Measurements from ENCODE around the gene HNRNPLL. TPM values are rescaled to one million over a fixed set of nuclear protein-coding genes. Genes with fewer than 3 reads are reported as not detected.
"Not testable (repeated sequence)": the region's sequence is repeated elsewhere in the genome, so short reads cannot be mapped to it uniquely, and the experiment has no call there.

The HNRNPLL gene
- total RNA-seq, result 100 to 1,000 TPM; 104 to 119 TPM

GRCh38 chr2:38602732-38603401 is at the start of gene HNRNPLL:
Gene HNRNPLL (minus strand): TSS chr2:38602928. CDS start chr2:38602626, 302 bp downstream.
- peak; percentile 97 for DNase-seq
- H3K27ac Mint-ChIP-seq, result peak within 1 kb of the TSS; percentile 89
- H3K9me3 Mint-ChIP-seq, result no peaks in the 10 kb centered on the region
- ChIA-PET CTCF (interaction anchor here (0.6 to 11.9 kb wide), 45 partner anchors 8 to 148 kb away, joined by 3 to 117 read pairs (median 6); partner anchors contain the start of genes GALM and SRSF7), POLR2A (interaction anchor here (0.7 to 26.4 kb wide), 25 partner anchors 9 to 144 kb away, joined by 3 to 646 read pairs (median 22); partner anchors contain the start of genes GALM and SRSF7)
- peaks cover 37% of the 10 kb centered on the region for H3K36me3 Mint-ChIP-seq (ENCODE audit: low read depth)
- H3K27me3 Mint-ChIP-seq, result no peaks in the 10 kb centered on the region
- H3K4me1 Mint-ChIP-seq, result peaks cover 46% of the 10 kb centered on the region
- peak within 1 kb of the TSS; percentile 89 for H3K4me3 Mint-ChIP-seq

- ChIA-PET POLR2A (interaction anchor here (1.0 to 11.9 kb wide), 3 partner anchors 10 to 51 kb away, joined by 3 to 165 read pairs (median 106); partner anchors contain the start of genes GALM and HNRNPLL), CTCF (interaction anchor here (3.1 kb wide), 1 partner anchor 16 kb away, joined by 11 read pairs; the partner anchor contains the start of gene GALM)
- no peaks in the 10 kb centered on the region for H3K27me3 Mint-ChIP-seq
- H3K4me1 Mint-ChIP-seq, result peaks cover 78% of the 10 kb centered on the region
- DNase-seq, result no peak
- H3K27ac Mint-ChIP-seq, result peak overlapping the region; percentile 95
- H3K36me3 Mint-ChIP-seq (ENCODE audit: low read depth), result peaks cover 30% of the 10 kb centered on the region
- H3K9me3 Mint-ChIP-seq, result peaks cover 20% of the 10 kb centered on the region
- H3K4me3 Mint-ChIP-seq, result no peak overlapping the region
Observed at GRCh38 chr2:38650717-38651116, 48.0 kb upstream of the HNRNPLL start.

GRCh38 chr2:38650012-38650411 is 47.3 kb upstream of the HNRNPLL start:
- peaks cover 30% of the 10 kb centered on the region for H3K36me3 Mint-ChIP-seq (ENCODE audit: low read depth)
- peaks cover 76% of the 10 kb centered on the region for H3K4me1 Mint-ChIP-seq
- POLR2A ChIA-PET, result interaction anchor here (1.0 to 11.9 kb wide), 4 partner anchors 11 to 50 kb away, joined by 3 to 165 read pairs (median 56); partner anchors contain the start of genes GALM and HNRNPLL

DNA sequence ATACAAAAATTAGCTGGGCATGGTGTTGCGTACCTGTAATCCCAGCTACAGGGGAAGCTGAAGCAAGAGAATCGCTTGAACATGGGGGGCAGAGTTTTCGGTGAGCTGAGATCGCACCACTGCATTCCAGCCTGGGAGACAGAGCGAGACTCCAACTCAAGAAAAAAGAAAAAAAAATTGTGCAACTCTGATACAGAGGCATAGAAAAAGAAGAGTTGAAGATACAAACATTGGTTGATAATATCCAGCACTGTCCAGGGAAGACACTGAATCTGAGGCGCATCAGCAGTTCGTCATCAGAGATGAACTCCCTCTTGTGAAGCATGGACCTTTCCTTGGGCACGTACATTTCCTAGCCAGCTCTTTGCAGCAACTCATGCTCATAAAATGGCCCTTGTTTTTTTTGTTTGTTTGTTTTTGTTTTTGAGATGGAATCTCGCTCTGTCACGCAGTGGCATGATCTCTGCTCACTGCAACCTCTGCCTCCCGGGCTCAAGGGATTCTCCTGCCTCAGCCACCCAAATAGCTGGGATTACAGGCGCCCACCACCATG is 46.5 kb upstream of the HNRNPLL start:
- Mint-ChIP-seq H3K27me3 (no peaks in the 10 kb centered on the region), H3K27ac (peak overlapping the region; percentile 31), H3K36me3 (ENCODE audit: low read depth) (peaks cover 33% of the 10 kb centered on the region), H3K4me3 (no peak overlapping the region), H3K9me3 (peaks cover 20% of the 10 kb centered on the region), H3K4me1 (peaks cover 75% of the 10 kb centered on the region)
- POLR2A ChIA-PET, result interaction anchor here (1.2 to 11.9 kb wide), 4 partner anchors 16 to 48 kb away, joined by 3 to 106 read pairs (median 6); partner anchors contain the start of gene GALM
- no peak for DNase-seq
- CTCF ChIA-PET, result interaction anchor here (0.6 to 3.1 kb wide), 4 partner anchors 18 to 57 kb away, joined by 3 to 11 read pairs (median 4); partner anchors contain the start of gene GALM

More at GRCh38 chr2:38650012-38650411, 47.3 kb upstream of the HNRNPLL start:
- H3K27ac Mint-ChIP-seq, result peak overlapping the region; percentile 95
- no peak for DNase-seq
- H3K4me3 Mint-ChIP-seq, result no peak overlapping the region
- H3K9me3 Mint-ChIP-seq, result peaks cover 20% of the 10 kb centered on the region
- no peaks in the 10 kb centered on the region for H3K27me3 Mint-ChIP-seq
- CTCF ChIA-PET, result interaction anchor here (3.1 kb wide), 1 partner anchor 17 kb away, joined by 11 read pairs; the partner anchor contains the start of gene GALM

DNA sequence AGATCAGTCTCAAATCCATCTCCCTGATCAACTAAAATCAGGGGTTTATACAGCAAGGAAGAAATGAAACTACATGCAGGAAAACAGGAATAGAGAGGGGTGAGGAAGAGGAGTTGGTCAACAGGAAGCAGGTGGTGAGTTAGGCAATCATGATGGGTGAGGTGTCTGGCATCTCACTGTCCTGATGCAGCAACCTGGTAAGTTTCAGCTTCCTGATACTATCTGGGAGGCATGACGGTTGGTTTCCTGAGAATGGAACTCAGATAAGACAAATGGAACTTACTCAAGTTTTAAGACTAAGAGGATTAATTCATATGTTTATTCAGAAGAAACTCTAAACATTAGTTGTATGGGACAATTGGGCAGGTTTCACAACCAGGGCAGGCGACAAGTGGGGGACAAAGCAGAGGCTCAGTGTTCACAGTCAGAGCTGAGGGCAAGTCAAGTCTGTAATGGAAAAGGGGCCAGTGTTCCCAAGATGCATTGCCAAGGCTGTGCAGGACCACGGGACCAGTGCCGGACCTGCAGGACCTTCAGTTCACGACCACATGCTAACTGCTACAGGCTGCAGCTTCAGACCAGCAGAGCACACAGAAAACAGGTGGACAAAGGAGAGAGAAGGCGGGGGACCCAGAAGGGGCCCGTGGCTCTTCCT is 45.5 kb upstream of the HNRNPLL start:
- peak overlapping the region; percentile 83 for H3K27ac Mint-ChIP-seq
- CTCF ChIA-PET, result interaction anchor here (1.2 to 3.1 kb wide), 5 partner anchors 19 to 59 kb away, joined by 3 to 11 read pairs (median 3); partner anchors contain the start of gene GALM
- peaks cover 20% of the 10 kb centered on the region for H3K9me3 Mint-ChIP-seq
- DNase-seq, result no peak
- peak overlapping the region; percentile 1 for H3K4me3 Mint-ChIP-seq
- H3K27me3 Mint-ChIP-seq, result no peaks in the 10 kb centered on the region
- peaks cover 38% of the 10 kb centered on the region for H3K36me3 Mint-ChIP-seq (ENCODE audit: low read depth)
- peaks cover 74% of the 10 kb centered on the region for H3K4me1 Mint-ChIP-seq
- POLR2A ChIA-PET, result interaction anchor here (0.8 to 11.9 kb wide), 7 partner anchors 17 to 50 kb away, joined by 3 to 106 read pairs (median 4); partner anchors contain the start of gene GALM

GRCh38 chr2:38643683-38644511 is 41.2 kb upstream of the HNRNPLL start:
- POLR2A ChIA-PET, result interaction anchor here (0.9 to 11.9 kb wide), 15 partner anchors 9 to 107 kb away, joined by 3 to 106 read pairs (median 4); partner anchors contain the start of genes GALM, HNRNPLL and SRSF7
- DNase-seq, H3K27me3 Mint-ChIP-seq: not testable (repeated sequence)
- Mint-ChIP-seq H3K27ac (peak overlapping the region; percentile 100), H3K4me1 (peaks cover 64% of the 10 kb centered on the region), H3K9me3 (peaks cover 16% of the 10 kb centered on the region), H3K36me3 (ENCODE audit: low read depth) (peaks cover 25% of the 10 kb centered on the region), H3K4me3 (peak overlapping the region; percentile 64)
- CTCF ChIA-PET, result interaction anchor here (0.7 to 3.3 kb wide), 4 partner anchors 22 to 43 kb away, joined by 3 to 13 read pairs (median 3); partner anchors contain the start of gene GALM

DNA sequence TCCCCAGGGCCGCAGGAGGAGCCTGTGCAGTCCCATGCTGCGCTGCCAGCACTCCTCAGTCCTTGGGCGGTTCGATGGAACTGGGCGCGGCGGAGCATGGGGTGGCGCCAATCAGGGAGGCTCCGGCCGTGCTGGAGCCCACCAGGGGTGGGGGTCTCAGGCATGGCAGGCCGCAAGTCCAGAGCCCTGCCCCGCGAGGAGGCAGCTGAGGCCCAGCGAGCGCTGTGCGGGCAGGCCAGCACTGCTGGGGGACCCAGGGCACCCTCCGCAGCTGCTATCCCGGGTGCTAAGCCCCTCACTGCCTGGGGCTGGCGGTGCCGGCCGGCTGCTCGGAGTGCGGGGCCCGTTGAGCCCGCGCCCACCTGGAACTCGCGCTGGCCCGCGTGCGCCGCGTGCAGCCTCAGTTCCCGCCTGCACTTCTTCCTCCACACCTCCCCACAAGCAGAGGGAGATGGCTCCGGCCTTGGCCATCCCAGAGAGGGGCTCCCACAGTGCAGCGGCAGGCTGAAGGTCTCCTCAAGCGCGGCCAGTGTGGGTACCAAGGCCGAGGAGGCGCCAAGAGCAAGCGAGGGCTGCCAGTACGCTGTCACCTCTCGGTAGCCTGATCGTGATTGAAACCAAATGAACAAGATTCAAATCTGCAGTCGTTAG is 40.4 kb upstream of the HNRNPLL start:
- Mint-ChIP-seq H3K27ac (peak overlapping the region; percentile 100), H3K4me3 (peak overlapping the region; percentile 64), H3K36me3 (ENCODE audit: low read depth) (peaks cover 17% of the 10 kb centered on the region), H3K4me1 (peaks cover 59% of the 10 kb centered on the region), H3K9me3 (peaks cover 8% of the 10 kb centered on the region), H3K27me3 (no peaks in the 10 kb centered on the region)
- no peak for DNase-seq
- ChIA-PET POLR2A (interaction anchor here (0.9 to 11.9 kb wide), 11 partner anchors 8 to 108 kb away, joined by 3 to 106 read pairs (median 6); partner anchors contain the start of genes GALM, HNRNPLL and SRSF7), CTCF (interaction anchor here (0.9 to 3.3 kb wide), 6 partner anchors 11 to 62 kb away, joined by 3 to 13 read pairs (median 3); partner anchors contain the start of gene GALM)

DNA sequence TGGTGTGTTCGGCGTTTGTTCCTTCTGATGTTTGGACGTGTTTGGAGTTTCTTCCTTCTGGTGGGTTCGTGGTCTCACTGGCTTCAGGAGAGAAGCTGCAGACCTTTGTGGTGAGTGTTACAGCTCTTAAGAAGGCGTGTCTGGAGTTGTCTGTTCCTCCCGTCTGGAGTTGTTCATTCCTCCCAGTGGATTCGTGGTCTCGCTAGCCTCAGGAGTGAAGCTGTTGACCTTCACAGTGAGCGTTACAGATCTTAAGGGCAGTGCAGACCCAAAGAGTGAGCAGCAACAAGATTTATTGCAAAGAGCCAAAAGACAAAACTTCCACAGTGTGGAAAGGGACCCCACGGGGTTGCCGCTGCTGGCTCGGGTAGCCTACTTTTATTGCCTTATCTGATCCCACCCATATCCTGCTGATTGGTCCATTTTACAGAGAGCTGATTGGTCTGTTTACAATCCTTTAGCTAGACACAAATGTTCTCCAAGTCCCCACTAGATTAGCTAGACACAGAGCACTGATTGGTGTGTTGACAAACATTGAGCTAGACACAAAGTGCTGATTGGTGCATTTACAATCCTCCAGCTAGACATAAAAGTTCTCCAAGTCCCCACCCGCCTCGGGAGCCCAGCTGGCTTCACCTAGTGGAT is 39.8 kb upstream of the HNRNPLL start:
- POLR2A ChIA-PET, result interaction anchor here (1.0 to 11.9 kb wide), 9 partner anchors 8 to 109 kb away, joined by 3 to 106 read pairs (median 8); partner anchors contain the start of genes GALM, HNRNPLL and SRSF7
- H3K27ac Mint-ChIP-seq, result peak overlapping the region; percentile 70
- peaks cover 11% of the 10 kb centered on the region for H3K36me3 Mint-ChIP-seq (ENCODE audit: low read depth)
- H3K9me3 Mint-ChIP-seq, H3K27me3 Mint-ChIP-seq, DNase-seq, H3K4me3 Mint-ChIP-seq: not testable (repeated sequence)
- peaks cover 55% of the 10 kb centered on the region for H3K4me1 Mint-ChIP-seq
- CTCF ChIA-PET, result interaction anchor here (0.9 to 3.3 kb wide), 6 partner anchors 11 to 61 kb away, joined by 3 to 13 read pairs (median 3); partner anchors contain the start of gene GALM

DNA sequence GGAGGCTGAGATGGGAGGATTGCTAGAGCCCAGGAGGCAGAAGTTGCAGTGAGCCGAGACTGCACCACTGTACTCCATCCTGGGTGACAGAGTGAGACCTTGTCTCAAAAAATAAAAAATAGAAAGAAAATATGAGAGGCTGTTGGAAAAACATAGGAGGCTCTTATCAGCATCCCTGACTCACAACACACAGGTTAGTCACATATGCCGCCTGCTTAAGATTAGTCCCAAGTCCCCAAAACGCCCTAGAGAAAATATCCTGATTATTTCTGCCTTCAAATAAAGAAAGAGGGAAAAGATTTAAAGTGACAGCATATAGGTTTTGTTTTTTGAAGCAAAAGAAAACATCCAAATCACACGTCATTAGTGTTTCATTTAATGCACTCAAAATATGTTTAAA is 33.3 kb upstream of the HNRNPLL start:
- DNase-seq, result no peak
- Mint-ChIP-seq H3K4me3 (no peak overlapping the region), H3K36me3 (ENCODE audit: low read depth) (peaks cover 10% of the 10 kb centered on the region), H3K9me3 (peaks cover 4% of the 10 kb centered on the region), H3K27me3 (no peaks in the 10 kb centered on the region), H3K4me1 (peaks cover 43% of the 10 kb centered on the region), H3K27ac (no peak overlapping the region)
- ChIA-PET CTCF (interaction anchor here (0.9 kb wide), 1 partner anchor 33 kb away, joined by 4 read pairs; no protein-coding TSS in a partner anchor), POLR2A (no interaction called here)

DNA sequence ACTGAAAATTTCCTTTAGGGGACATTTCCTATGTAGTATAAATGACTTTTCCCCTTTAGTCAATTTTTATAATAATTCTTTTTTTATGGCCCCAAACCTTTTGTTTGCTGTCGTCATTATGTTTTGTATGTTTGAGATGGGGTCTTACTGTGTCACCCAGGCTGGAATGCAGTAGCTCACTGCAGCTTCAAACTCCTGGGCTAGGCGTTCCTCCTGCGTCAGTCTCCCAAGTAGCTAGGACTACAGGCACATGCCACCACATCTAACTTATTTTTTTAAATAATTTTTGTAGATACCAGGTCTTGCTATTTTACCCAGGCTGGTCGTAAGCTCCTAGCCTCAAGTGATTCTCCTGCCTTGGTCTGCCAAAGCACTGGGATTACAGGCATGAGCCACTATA is 32.4 kb upstream of the HNRNPLL start:
- H3K27me3 Mint-ChIP-seq, result no peaks in the 10 kb centered on the region
- DNase-seq, result no peak
- CTCF ChIA-PET, result interaction anchor here (1.2 to 2.1 kb wide), 3 partner anchors 8 to 47 kb away, joined by 3 to 11 read pairs (median 6); no protein-coding TSS in a partner anchor
- peaks cover 6% of the 10 kb centered on the region for H3K9me3 Mint-ChIP-seq
- peaks cover 10% of the 10 kb centered on the region for H3K36me3 Mint-ChIP-seq (ENCODE audit: low read depth)
- peaks cover 45% of the 10 kb centered on the region for H3K4me1 Mint-ChIP-seq
- POLR2A ChIA-PET, result interaction anchor here (0.9 to 2.4 kb wide), 11 partner anchors 8 to 47 kb away, joined by 3 to 11 read pairs (median 4); partner anchors contain the start of gene GALM
- no peak overlapping the region for H3K4me3 Mint-ChIP-seq
- peak overlapping the region; percentile 0 for H3K27ac Mint-ChIP-seq

Measured in activated CD4-positive, alpha-beta memory T cell treated with anti-CD3 and anti-CD28 coated beads, Interleukin-2, amount 10 ng/mL, durations not matched to agents 7 days and 5 days (primary cell).